Measurements from ENCODE around the gene EXOC3L2. TPM values are rescaled to one million over a fixed set of nuclear protein-coding genes. Genes with fewer than 3 reads are reported as not detected.

Gene EXOC3L2
- total RNA-seq, 1 experiment from 2014 or later: not detected

- Histone ChIP-seq H3K4me2 (ENCODE audit: low read depth, low read length, poor library complexity, severe bottlenecking) (peak overlapping the region; percentile 84), H3K79me2 (ENCODE audit: low read length) (peaks cover 52% of the 10 kb centered on the region), H4K20me1 (ENCODE audit: insufficient read depth, low read depth, low read length) (no peaks in the 10 kb centered on the region), H3K9ac (ENCODE audit: low read length) (peak overlapping the region; percentile 97; the same call in 1 of the 2 replicates), H3K27ac (ENCODE audit: low read length) (no peak overlapping the region), H3K4me1 (ENCODE audit: low read length) (peaks cover 28% of the 10 kb centered on the region), H3K9me2 (replicated peaks; ENCODE audit: insufficient read depth, low read length) (no peaks in the 10 kb centered on the region), H3K9me3 (ENCODE audit: low read length) (no peaks in the 10 kb centered on the region), H3K27me3 (ENCODE audit: low read length) (no peaks in the 10 kb centered on the region), H3K36me3 (ENCODE audit: insufficient read depth, low read length) (no peaks in the 10 kb centered on the region), H2AFZ (ENCODE audit: low read length) (no peak overlapping the region), H3K4me3 (ENCODE audit: low read length) (no peak overlapping the region)
- DNase-seq: no peak
Observed at GRCh38 chr19:45253396-45254027, 8.3 kb upstream of the EXOC3L2 start.

- peak; percentile 56 for DNase-seq
- no peaks in the 10 kb centered on the region for H3K9me2 ChIP-seq (replicated peaks; ENCODE audit: insufficient read depth, low read length)
- H3K27ac ChIP-seq (ENCODE audit: low read length): peak overlapping the region; percentile 53
- peak overlapping the region; percentile 97 for H3K9ac ChIP-seq (ENCODE audit: low read length)
- no peak overlapping the region for H2AFZ ChIP-seq (ENCODE audit: low read length)
- no peaks in the 10 kb centered on the region for H3K9me3 ChIP-seq (ENCODE audit: low read length)
- H3K79me2 ChIP-seq (ENCODE audit: low read length): peaks cover 48% of the 10 kb centered on the region
- H3K36me3 ChIP-seq (ENCODE audit: insufficient read depth, low read length): no peaks in the 10 kb centered on the region
- H4K20me1 ChIP-seq (ENCODE audit: insufficient read depth, low read depth, low read length): no peaks in the 10 kb centered on the region
- H3K4me3 ChIP-seq (ENCODE audit: low read length): peak overlapping the region; percentile 99
- H3K27me3 ChIP-seq (ENCODE audit: low read length): no peaks in the 10 kb centered on the region
- H3K4me2 ChIP-seq (ENCODE audit: low read depth, low read length, poor library complexity, severe bottlenecking): peak overlapping the region; percentile 84
- peaks cover 28% of the 10 kb centered on the region for H3K4me1 ChIP-seq (ENCODE audit: low read length)
Observed at GRCh38 chr19:45251452-45252354, 6.5 kb upstream of the EXOC3L2 start.

GRCh38 chr19:45250832-45251451 is 5.7 kb upstream of the EXOC3L2 start, which contains the start of gene MARK4:
Gene MARK4 (plus strand): TSS chr19:45251271. CDS start chr19:45251589, 318 bp downstream.
- H3K27me3 ChIP-seq (ENCODE audit: low read length): no peaks in the 10 kb centered on the region
- peak within 1 kb of the TSS; percentile 97 for H3K9ac ChIP-seq (ENCODE audit: low read length)
- peak within 1 kb of the TSS; percentile 53 for H3K27ac ChIP-seq (ENCODE audit: low read length)
- peak; percentile 85 for DNase-seq
- peak within 1 kb of the TSS; percentile 97 for H2AFZ ChIP-seq (ENCODE audit: low read length)
- peak within 1 kb of the TSS; percentile 99 for H3K4me3 ChIP-seq (ENCODE audit: low read length)
- H3K4me1 ChIP-seq (ENCODE audit: low read length): peaks cover 28% of the 10 kb centered on the region
- H3K36me3 ChIP-seq (ENCODE audit: insufficient read depth, low read length): no peaks in the 10 kb centered on the region
- no peaks in the 10 kb centered on the region for H4K20me1 ChIP-seq (ENCODE audit: insufficient read depth, low read depth, low read length)
- peak within 1 kb of the TSS; percentile 89 for H3K4me2 ChIP-seq (ENCODE audit: low read depth, low read length, poor library complexity, severe bottlenecking)
- H3K79me2 ChIP-seq (ENCODE audit: low read length): peaks cover 41% of the 10 kb centered on the region
- H3K9me3 ChIP-seq (ENCODE audit: low read length): no peaks in the 10 kb centered on the region
- no peaks in the 10 kb centered on the region for H3K9me2 ChIP-seq (replicated peaks; ENCODE audit: insufficient read depth, low read length)

GRCh38 chr19:45250216-45250831 is 5.1 kb upstream of the EXOC3L2 start:
- peak overlapping the region; percentile 97 for H2AFZ ChIP-seq (ENCODE audit: low read length)
- H3K4me2 ChIP-seq (ENCODE audit: low read depth, low read length, poor library complexity, severe bottlenecking): peak overlapping the region; percentile 89
- no peaks in the 10 kb centered on the region for H3K36me3 ChIP-seq (ENCODE audit: insufficient read depth, low read length)
- H3K9me3 ChIP-seq (ENCODE audit: low read length): no peaks in the 10 kb centered on the region
- peaks cover 28% of the 10 kb centered on the region for H3K4me1 ChIP-seq (ENCODE audit: low read length)
- peak overlapping the region; percentile 70 for H3K9ac ChIP-seq (ENCODE audit: low read length)
- H3K9me2 ChIP-seq (replicated peaks; ENCODE audit: insufficient read depth, low read length): no peaks in the 10 kb centered on the region
- H3K27ac ChIP-seq (ENCODE audit: low read length): no peak overlapping the region
- H3K4me3 ChIP-seq (ENCODE audit: low read length): peak overlapping the region; percentile 75
- peak; percentile 36 for DNase-seq
- no peaks in the 10 kb centered on the region for H4K20me1 ChIP-seq (ENCODE audit: insufficient read depth, low read depth, low read length)
- H3K27me3 ChIP-seq (ENCODE audit: low read length): no peaks in the 10 kb centered on the region
- peaks cover 36% of the 10 kb centered on the region for H3K79me2 ChIP-seq (ENCODE audit: low read length)

- peaks cover 30% of the 10 kb centered on the region for H3K79me2 ChIP-seq (ENCODE audit: low read length)
- H3K9me3 ChIP-seq (ENCODE audit: low read length): no peaks in the 10 kb centered on the region
- peak; percentile 37 for DNase-seq
- no peaks in the 10 kb centered on the region for H3K27me3 ChIP-seq (ENCODE audit: low read length)
- H3K27ac ChIP-seq (ENCODE audit: low read length): no peak overlapping the region
- no peaks in the 10 kb centered on the region for H3K9me2 ChIP-seq (replicated peaks; ENCODE audit: insufficient read depth, low read length)
- H3K4me2 ChIP-seq (ENCODE audit: low read depth, low read length, poor library complexity, severe bottlenecking): no peak overlapping the region
- H3K4me3 ChIP-seq (ENCODE audit: low read length): no peak overlapping the region
- H3K9ac ChIP-seq (ENCODE audit: low read length): no peak overlapping the region
- no peak overlapping the region for H2AFZ ChIP-seq (ENCODE audit: low read length)
- H3K36me3 ChIP-seq (ENCODE audit: insufficient read depth, low read length): no peaks in the 10 kb centered on the region
- H3K4me1 ChIP-seq (ENCODE audit: low read length): peaks cover 28% of the 10 kb centered on the region
- H4K20me1 ChIP-seq (ENCODE audit: insufficient read depth, low read depth, low read length): no peaks in the 10 kb centered on the region
Observed at GRCh38 chr19:45249261-45250033, 4.2 kb upstream of the EXOC3L2 start.

- Histone ChIP-seq H3K27ac (ENCODE audit: low read length) (no peak overlapping the region), H4K20me1 (ENCODE audit: insufficient read depth, low read depth, low read length) (no peaks in the 10 kb centered on the region), H3K9me3 (ENCODE audit: low read length) (no peaks in the 10 kb centered on the region), H3K9ac (ENCODE audit: low read length) (no peak overlapping the region), H3K4me1 (ENCODE audit: low read length) (peaks cover 7% of the 10 kb centered on the region), H2AFZ (ENCODE audit: low read length) (no peak overlapping the region), H3K4me3 (ENCODE audit: low read length) (no peak overlapping the region), H3K27me3 (ENCODE audit: low read length) (no peaks in the 10 kb centered on the region), H3K9me2 (replicated peaks; ENCODE audit: insufficient read depth, low read length) (no peaks in the 10 kb centered on the region), H3K36me3 (ENCODE audit: insufficient read depth, low read length) (no peaks in the 10 kb centered on the region), H3K79me2 (ENCODE audit: low read length) (peaks cover 7% of the 10 kb centered on the region), H3K4me2 (ENCODE audit: low read depth, low read length, poor library complexity, severe bottlenecking) (no peak overlapping the region)
- peak; percentile 26 for DNase-seq
Observed at GRCh38 chr19:45247136-45247535, 1.9 kb upstream of the EXOC3L2 start.

GRCh38 chr19:45245826-45246225 is 619 bp upstream of the EXOC3L2 start:
- no peak overlapping the region for H3K9ac ChIP-seq (ENCODE audit: low read length)
- no peaks in the 10 kb centered on the region for H3K36me3 ChIP-seq (ENCODE audit: insufficient read depth, low read length)
- H3K79me2 ChIP-seq (ENCODE audit: low read length): no peaks in the 10 kb centered on the region
- no peak overlapping the region for H2AFZ ChIP-seq (ENCODE audit: low read length)
- no peaks in the 10 kb centered on the region for H3K9me3 ChIP-seq (ENCODE audit: low read length)
- peak; percentile 25 for DNase-seq
- H3K27ac ChIP-seq (ENCODE audit: low read length): no peak overlapping the region
- H3K9me2 ChIP-seq (replicated peaks; ENCODE audit: insufficient read depth, low read length): no peaks in the 10 kb centered on the region
- no peak overlapping the region for H3K4me3 ChIP-seq (ENCODE audit: low read length)
- no peaks in the 10 kb centered on the region for H4K20me1 ChIP-seq (ENCODE audit: insufficient read depth, low read depth, low read length)
- H3K4me1 ChIP-seq (ENCODE audit: low read length): peaks cover 6% of the 10 kb centered on the region
- no peak overlapping the region for H3K4me2 ChIP-seq (ENCODE audit: low read depth, low read length, poor library complexity, severe bottlenecking)
- H3K27me3 ChIP-seq (ENCODE audit: low read length): no peaks in the 10 kb centered on the region
